Endothelial cell (in vitro differentiated cells): Measurements from ENCODE around the gene BARD1. TPM values are rescaled to one million over a fixed set of nuclear protein-coding genes. Genes with fewer than 3 reads are reported as not detected.
"Not testable (repeated sequence)": the region's sequence is repeated elsewhere in the genome, so short reads cannot be mapped to it uniquely, and the experiment has no call there.

Source experiments
- DNase-seq: peaks from one replicate; pipeline ENCODE4 v3.0.0; 2021; ENCODE audit warnings: low spot score
- H3K27ac Mint-ChIP-seq: one replicate; pipeline ENCODE4 v1.8.0; 2021; ENCODE audit warnings: mixed read lengths, inconsistent platforms; ENCODE audit not compliant: unreplicated experiment
- H3K27me3 Mint-ChIP-seq: one replicate; pipeline ENCODE4 v1.8.0; 2021; ENCODE audit warnings: mild to moderate bottlenecking, moderate library complexity, mixed read lengths, inconsistent platforms; ENCODE audit not compliant: unreplicated experiment
- H3K36me3 Mint-ChIP-seq: one replicate; pipeline ENCODE4 v1.8.0; 2021; ENCODE audit warnings: mild to moderate bottlenecking, low read depth, mixed read lengths, inconsistent platforms; ENCODE audit not compliant: unreplicated experiment
- H3K4me1 Mint-ChIP-seq: one replicate; pipeline ENCODE4 v1.8.0; 2021; ENCODE audit warnings: mild to moderate bottlenecking, mixed read lengths, inconsistent platforms; ENCODE audit not compliant: unreplicated experiment
- H3K4me3 Mint-ChIP-seq: one replicate; pipeline ENCODE4 v1.8.0; 2021; ENCODE audit warnings: mild to moderate bottlenecking, mixed read lengths, inconsistent platforms; ENCODE audit not compliant: unreplicated experiment
- H3K9me3 Mint-ChIP-seq: one replicate; pipeline ENCODE4 v1.8.0; 2021; ENCODE audit warnings: mixed read lengths, inconsistent platforms; ENCODE audit not compliant: unreplicated experiment
- total RNA-seq: library from RNA; stranded (reverse); fragmentation: NEBNext Ultra II Directional; extraction: Animal tissue kit (Norgen Biotek cat#: 25700); gene quantifications from one replicate; pipeline ENCODE4 v1.2.1, GENCODE V29; 2021; ENCODE audit not compliant: unreplicated experiment
- TF ChIP-seq, protein P1 (sequence below): fragments of 200-600 bp; sonication (generic); IDR thresholded peaks from one replicate; pipeline ENCODE4 v1.5.0; 2021; ENCODE audit warnings: antibody characterized with exemption; ENCODE audit not compliant: unreplicated experiment

The BARD1 gene
- total RNA-seq, 1 donor from 2014 or later, result 22.0 TPM

DNA sequence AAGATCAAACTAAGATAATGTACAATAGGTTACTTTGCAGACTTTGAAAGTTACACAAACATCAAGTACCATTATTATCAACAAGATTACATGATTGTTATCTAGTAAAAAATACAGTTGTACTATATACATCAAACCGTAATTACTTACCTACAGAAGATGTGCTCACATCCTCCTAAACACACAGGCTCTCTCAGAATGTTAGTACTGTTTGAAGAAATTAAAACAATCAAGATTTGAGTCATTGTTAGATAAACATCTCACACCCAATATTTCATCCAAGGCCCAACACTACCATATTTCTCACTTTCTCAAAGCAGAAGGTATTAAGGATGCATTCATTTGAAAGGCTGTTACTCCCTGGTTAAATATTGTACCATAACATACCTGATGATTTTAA lies 12.6 kb downstream of the BARD1 start:
- H3K4me3 Mint-ChIP-seq, result no peak overlapping the region
- H3K9me3 Mint-ChIP-seq, result no peaks in the 10 kb centered on the region
- no peak overlapping the region for H3K27ac Mint-ChIP-seq
- DNase-seq, result no peak
- TF ChIP-seq, protein P1, sequence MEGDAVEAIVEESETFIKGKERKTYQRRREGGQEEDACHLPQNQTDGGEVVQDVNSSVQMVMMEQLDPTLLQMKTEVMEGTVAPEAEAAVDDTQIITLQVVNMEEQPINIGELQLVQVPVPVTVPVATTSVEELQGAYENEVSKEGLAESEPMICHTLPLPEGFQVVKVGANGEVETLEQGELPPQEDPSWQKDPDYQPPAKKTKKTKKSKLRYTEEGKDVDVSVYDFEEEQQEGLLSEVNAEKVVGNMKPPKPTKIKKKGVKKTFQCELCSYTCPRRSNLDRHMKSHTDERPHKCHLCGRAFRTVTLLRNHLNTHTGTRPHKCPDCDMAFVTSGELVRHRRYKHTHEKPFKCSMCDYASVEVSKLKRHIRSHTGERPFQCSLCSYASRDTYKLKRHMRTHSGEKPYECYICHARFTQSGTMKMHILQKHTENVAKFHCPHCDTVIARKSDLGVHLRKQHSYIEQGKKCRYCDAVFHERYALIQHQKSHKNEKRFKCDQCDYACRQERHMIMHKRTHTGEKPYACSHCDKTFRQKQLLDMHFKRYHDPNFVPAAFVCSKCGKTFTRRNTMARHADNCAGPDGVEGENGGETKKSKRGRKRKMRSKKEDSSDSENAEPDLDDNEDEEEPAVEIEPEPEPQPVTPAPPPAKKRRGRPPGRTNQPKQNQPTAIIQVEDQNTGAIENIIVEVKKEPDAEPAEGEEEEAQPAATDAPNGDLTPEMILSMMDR, result no peak
- H3K36me3 Mint-ChIP-seq, result peaks cover 8% of the 10 kb centered on the region
- peaks cover 7% of the 10 kb centered on the region for H3K4me1 Mint-ChIP-seq
- H3K27me3 Mint-ChIP-seq, result no peaks in the 10 kb centered on the region

DNA sequence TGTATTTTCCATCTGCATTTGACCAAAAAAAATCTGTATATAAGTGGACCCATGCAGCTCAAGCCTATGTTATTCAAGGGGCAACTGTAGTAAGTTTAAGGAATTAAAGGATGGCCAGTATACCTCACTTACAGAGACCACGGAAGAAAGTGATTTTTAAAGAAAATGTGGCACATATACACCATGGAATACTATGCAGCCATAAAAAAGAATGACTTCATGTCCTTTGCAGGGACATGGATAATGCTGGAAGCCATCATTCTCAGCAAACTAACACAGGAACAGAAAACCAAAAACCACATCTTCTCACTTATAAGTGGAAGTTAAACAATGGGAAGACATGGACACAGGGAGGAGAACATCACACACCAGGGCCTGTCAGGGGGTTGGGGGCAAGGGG lies 26.3 kb downstream of the BARD1 start:
- not testable (repeated sequence) for DNase-seq, H3K9me3 Mint-ChIP-seq, H3K4me3 Mint-ChIP-seq, H3K4me1 Mint-ChIP-seq, H3K27me3 Mint-ChIP-seq, H3K27ac Mint-ChIP-seq
- peaks cover 18% of the 10 kb centered on the region for H3K36me3 Mint-ChIP-seq

DNA sequence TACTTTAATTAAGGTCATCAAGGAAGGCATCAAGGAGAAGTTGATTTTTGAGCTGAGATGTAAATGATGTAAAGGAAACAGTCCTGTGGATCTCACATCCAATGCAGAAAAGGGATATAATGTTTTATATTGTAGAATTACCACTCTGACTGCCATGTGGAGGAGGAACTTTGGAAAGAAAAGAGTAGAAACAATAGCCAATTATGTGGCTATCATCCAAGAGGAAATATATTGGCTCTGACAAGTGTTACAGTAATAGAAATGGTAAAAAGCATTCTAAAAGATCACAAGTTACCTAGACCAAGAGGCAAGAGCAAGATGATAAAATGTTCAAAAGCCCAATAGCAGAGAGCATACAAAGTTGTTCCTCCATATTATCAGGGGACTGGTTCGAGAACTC lies 26.8 kb downstream of the BARD1 start:
- no peak overlapping the region for H3K4me3 Mint-ChIP-seq
- peaks cover 18% of the 10 kb centered on the region for H3K36me3 Mint-ChIP-seq
- DNase-seq, result no peak
- no peaks in the 10 kb centered on the region for H3K4me1 Mint-ChIP-seq
- no peaks in the 10 kb centered on the region for H3K9me3 Mint-ChIP-seq
- H3K27ac Mint-ChIP-seq, result no peak overlapping the region
- TF ChIP-seq, protein P1, result no peak
- no peaks in the 10 kb centered on the region for H3K27me3 Mint-ChIP-seq

DNA sequence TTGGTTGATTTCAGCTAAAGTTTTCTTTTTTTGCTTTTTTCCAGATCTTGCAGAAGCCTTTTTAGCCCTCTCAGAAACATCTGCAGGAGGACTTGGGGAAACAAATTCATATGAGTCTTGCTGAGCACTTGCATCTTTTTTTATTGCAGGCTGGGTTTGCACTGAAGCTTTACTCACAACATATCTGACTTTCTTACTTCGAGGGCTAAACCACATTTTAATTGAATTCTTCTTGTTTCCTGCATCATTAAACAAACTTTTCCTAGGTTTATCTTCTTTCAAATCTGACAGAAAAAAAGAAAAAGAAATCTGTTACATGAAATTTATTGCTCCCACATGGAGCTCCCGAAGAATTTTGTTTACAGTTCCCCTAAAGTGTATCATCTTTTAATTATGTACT lies 28.3 kb downstream of the BARD1 start:
- H3K36me3 Mint-ChIP-seq, result peaks cover 18% of the 10 kb centered on the region
- H3K9me3 Mint-ChIP-seq, result no peaks in the 10 kb centered on the region
- no peak for DNase-seq
- TF ChIP-seq, protein P1, result no peak
- H3K27ac Mint-ChIP-seq, result no peak overlapping the region
- H3K27me3 Mint-ChIP-seq, result no peaks in the 10 kb centered on the region
- H3K4me1 Mint-ChIP-seq, result no peaks in the 10 kb centered on the region
- H3K4me3 Mint-ChIP-seq, result no peak overlapping the region

DNA sequence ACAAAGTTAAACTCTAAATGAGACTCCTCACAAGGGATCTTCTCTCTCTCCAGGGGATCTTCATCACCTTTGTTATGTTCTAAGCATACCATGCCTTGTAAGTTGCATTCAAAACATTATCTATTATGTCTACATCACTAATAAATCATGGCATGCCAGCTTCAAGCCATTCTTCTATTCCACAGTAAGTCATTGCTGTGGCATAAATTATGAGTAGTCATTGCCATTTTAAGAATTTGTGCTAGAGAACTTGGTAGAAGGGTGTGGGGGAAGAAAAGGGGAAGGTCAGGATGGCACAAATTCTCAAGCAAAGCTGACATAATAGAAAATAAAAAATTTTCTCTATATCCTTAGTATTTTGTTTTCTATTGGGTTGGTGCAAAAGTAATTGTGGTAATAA lies 33.5 kb downstream of the BARD1 start:
- no peaks in the 10 kb centered on the region for H3K27me3 Mint-ChIP-seq
- no peak for DNase-seq
- peaks cover 18% of the 10 kb centered on the region for H3K36me3 Mint-ChIP-seq
- H3K4me1 Mint-ChIP-seq, result no peaks in the 10 kb centered on the region
- H3K9me3 Mint-ChIP-seq, result no peaks in the 10 kb centered on the region
- no peak overlapping the region for H3K4me3 Mint-ChIP-seq
- TF ChIP-seq, protein P1, result no peak
- no peak overlapping the region for H3K27ac Mint-ChIP-seq

DNA sequence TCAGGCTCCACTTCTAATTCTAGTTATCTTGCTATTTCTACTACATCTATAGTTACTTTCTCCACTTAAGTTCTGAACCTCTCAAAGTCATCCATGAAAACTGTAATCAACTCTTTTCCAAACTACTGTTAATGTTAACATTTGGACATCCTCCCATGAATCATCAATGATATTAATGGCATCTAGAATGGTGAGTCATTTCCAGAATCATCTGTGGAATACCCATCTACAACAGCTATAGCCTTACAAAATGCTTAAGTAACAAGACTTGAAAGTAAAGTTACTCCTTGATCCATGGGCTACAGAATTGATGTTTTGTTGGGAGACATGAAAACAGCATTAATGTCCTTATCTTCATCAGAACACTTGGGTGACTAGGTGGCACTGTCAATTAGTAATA lies 35.4 kb downstream of the BARD1 start:
- Mint-ChIP-seq H3K27ac (no peak overlapping the region), H3K9me3 (no peaks in the 10 kb centered on the region), H3K4me3 (no peak overlapping the region), H3K27me3 (no peaks in the 10 kb centered on the region), H3K36me3 (peaks cover 11% of the 10 kb centered on the region), H3K4me1 (no peaks in the 10 kb centered on the region)
- DNase-seq, result no peak
- TF ChIP-seq, protein P1, result no peak
